ENCODE data around the gene UPB1. TPM values are rescaled to one million over a fixed set of nuclear protein-coding genes. Genes with fewer than 3 reads are reported as not detected.
A peak's percentile ranks its signal among the peaks of the same experiment; 100 is the strongest.
"Not testable (repeated sequence)": the region's sequence is repeated elsewhere in the genome, so short reads cannot be mapped to it uniquely, and the experiment has no call there.

UPB1 gene
- total and polyA plus RNA-seq, 4 donors: 7.1 to 115 (median 58.8) TPM

GRCh38 chr22:24529898-24530297 is 34.8 kb downstream of the UPB1 start:
- peaks cover 5 to 37% (median 12%) of the 10 kb centered on the region in 4 donors for H3K4me1 ChIP-seq (ENCODE audit: control insufficient read depth in 4 of 4, insufficient read depth in 4 of 4, low read length in 3 of 4)
- H3K27ac ChIP-seq (ENCODE audit: low read depth in 1 of 2, low read length in 2 of 2): peak overlapping the region; percentile 46 to 55
- H3K9me3 ChIP-seq (ENCODE audit: control insufficient read depth in 4 of 4, low read length in 3 of 4): no peaks in the 10 kb centered on the region
- H3K27me3 ChIP-seq (ENCODE audit: control insufficient read depth in 4 of 4, insufficient read depth in 4 of 4, low read length in 3 of 4): no peaks in the 10 kb centered on the region
- no peak for DNase-seq (ENCODE audit: low spot score)
- 38% methylated on average over 2 of the region's 2 CpGs for WGBS
- H3K9ac ChIP-seq (ENCODE audit: low read depth in 1 of 2, low read length in 2 of 2): no peak overlapping the region
- H3K36me3 ChIP-seq (ENCODE audit: control insufficient read depth in 4 of 4, insufficient read depth in 3 of 4, low read depth in 1 of 4, low read length in 3 of 4): peaks cover 2 to 29% (median 11%) of the 10 kb centered on the region in 4 donors
- no peak overlapping the region for H3K4me3 ChIP-seq (ENCODE audit: low read depth in 1 of 3, low read length in 3 of 3)
- no peak for TF ChIP-seq HNF4G (IDR thresholded peaks at IDR 0.05)
- peak; percentile 11 for TF ChIP-seq HNF4A (conservative IDR thresholded peaks at IDR 0.05)

GRCh38 chr22:24530968-24531367 is 35.8 kb downstream of the UPB1 start:
- H3K4me3 ChIP-seq (ENCODE audit: low read depth in 1 of 3, low read length in 3 of 3); DNase-seq (ENCODE audit: low spot score); H3K27me3 ChIP-seq (ENCODE audit: control insufficient read depth in 4 of 4, insufficient read depth in 4 of 4, low read length in 3 of 4); H3K9ac ChIP-seq (ENCODE audit: low read depth in 1 of 2, low read length in 2 of 2); H3K9me3 ChIP-seq (ENCODE audit: control insufficient read depth in 4 of 4, low read length in 3 of 4): not testable (repeated sequence)
- Histone ChIP-seq H3K4me1 (ENCODE audit: control insufficient read depth in 4 of 4, insufficient read depth in 4 of 4, low read length in 3 of 4) (peaks cover 2 to 36% (median 6%) of the 10 kb centered on the region in 4 donors), H3K36me3 (ENCODE audit: control insufficient read depth in 4 of 4, insufficient read depth in 3 of 4, low read depth in 1 of 4, low read length in 3 of 4) (peaks cover 1 to 29% (median 11%) of the 10 kb centered on the region in 4 donors), H3K27ac (ENCODE audit: low read depth in 1 of 2, low read length in 2 of 2) (peak overlapping the region; percentile 14)
- 84% methylated on average over 3 of the region's 3 CpGs for WGBS

DNA sequence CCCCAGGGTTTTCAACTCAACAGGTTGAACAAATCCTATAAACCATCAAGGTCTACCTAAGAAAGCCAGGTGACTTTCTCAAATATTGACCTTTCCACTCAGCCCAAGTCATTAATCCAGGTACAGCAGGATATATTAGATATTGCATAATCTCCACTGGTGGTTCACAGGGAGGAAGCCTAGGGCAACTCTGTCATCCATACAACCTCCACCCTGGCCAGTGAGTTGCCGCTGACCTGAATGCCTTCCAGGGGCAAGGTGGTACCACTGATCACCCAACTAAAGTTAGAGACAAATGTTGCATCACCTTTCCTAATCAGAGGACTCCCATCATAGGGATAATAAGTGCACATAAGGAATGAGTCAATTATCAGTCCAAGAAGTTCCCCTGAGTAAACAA is 36.9 kb downstream of the UPB1 start:
- Histone ChIP-seq H3K4me3 (ENCODE audit: low read depth in 1 of 3, low read length in 3 of 3) (no peak overlapping the region), H3K9ac (ENCODE audit: low read depth in 1 of 2, low read length in 2 of 2) (no peak overlapping the region), H3K4me1 (ENCODE audit: control insufficient read depth in 4 of 4, insufficient read depth in 4 of 4, low read length in 3 of 4) (peaks cover 4 to 37% (median 5%) of the 10 kb centered on the region in 4 donors), H3K36me3 (ENCODE audit: control insufficient read depth in 4 of 4, insufficient read depth in 3 of 4, low read depth in 1 of 4, low read length in 3 of 4) (peaks cover 0 to 21% (median 7%) of the 10 kb centered on the region in 4 donors), H3K27me3 (ENCODE audit: control insufficient read depth in 4 of 4, insufficient read depth in 4 of 4, low read length in 3 of 4) (no peaks in the 10 kb centered on the region), H3K27ac (ENCODE audit: low read depth in 1 of 2, low read length in 2 of 2) (peak overlapping the region; percentile 39 to 64), H3K9me3 (ENCODE audit: control insufficient read depth in 4 of 4, low read length in 3 of 4) (no peaks in the 10 kb centered on the region)
- no peak for DNase-seq (ENCODE audit: low spot score)
- TF ChIP-seq FOXA1 (IDR thresholded peaks at IDR 0.05) (peak; percentile 18), GABPA (IDR thresholded peaks at IDR 0.05 in 1 of 2, conservative IDR thresholded peaks at IDR 0.05 in 1 of 2) (no peak), CTCF (IDR thresholded peaks at IDR 0.05; ENCODE audit: low read depth, low read length, missing input control) (no peak), JUND (IDR thresholded peaks at IDR 0.05) (peak; percentile 51 to 58), NR2F2 (IDR thresholded peaks at IDR 0.05) (no peak), SP1 (IDR thresholded peaks at IDR 0.05) (peak; percentile 30), RAD21 (IDR thresholded peaks at IDR 0.05) (peak in 1 of 2 donors; percentile 32), FOXA2 (IDR thresholded peaks at IDR 0.05) (no peak), HNF4A (conservative IDR thresholded peaks at IDR 0.05) (peak; percentile 42 to 69), HNF4G (IDR thresholded peaks at IDR 0.05) (no peak), TAF1 (conservative IDR thresholded peaks at IDR 0.05) (no peak), ATF3 (IDR thresholded peaks at IDR 0.05) (peak; percentile 38), ZBTB33 (IDR thresholded peaks at IDR 0.05) (peak; percentile 68), YY1 (IDR thresholded peaks at IDR 0.05) (peak; percentile 31), REST (IDR thresholded peaks at IDR 0.05) (peak; percentile 11), EGR1 (IDR thresholded peaks at IDR 0.05; ENCODE audit: low read depth in 2 of 2) (peak in 1 of 2 donors; percentile 66), RXRA (IDR thresholded peaks at IDR 0.05) (peak; percentile 62 to 87)
- TF ChIP-seq, protein P1, sequence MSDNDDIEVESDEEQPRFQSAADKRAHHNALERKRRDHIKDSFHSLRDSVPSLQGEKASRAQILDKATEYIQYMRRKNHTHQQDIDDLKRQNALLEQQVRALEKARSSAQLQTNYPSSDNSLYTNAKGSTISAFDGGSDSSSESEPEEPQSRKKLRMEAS (IDR thresholded peaks at IDR 0.05): peak; percentile 33
- 58% methylated on average over 1 of the region's 1 CpG for WGBS

Measured in liver (tissue), 9 donors.